ENCODE results near the gene CALML6.

The CALML6 gene

GRCh38 chr1:1914971-1915692 is at the start of gene CALML6:
TSS of gene CALML6 (plus strand) at chr1:1915260. CDS start at chr1:1915281, 21 bp downstream.
- Histone ChIP-seq H3K9me3 (no peaks in the 10 kb centered on the region), H3K4me1 (ENCODE audit: control insufficient read depth in 1 of 2, insufficient read depth in 1 of 2, low read depth in 1 of 2, low read length in 1 of 2) (peaks cover 9 to 21% of the 10 kb centered on the region in 2 experiments), H3K36me3 (no peaks in the 10 kb centered on the region), H3K27me3 (peaks cover 47% of the 10 kb centered on the region), H3K27ac (no peak within 1 kb of the TSS), H3K4me3 (ENCODE audit: low read depth in 1 of 2, low read length in 1 of 2) (no peak within 1 kb of the TSS)
- TF ChIP-seq CTCF (IDR thresholded peaks at IDR 0.05): no peak

- peak overlapping the region; percentile 41 for H3K27ac ChIP-seq
- H3K9me3 ChIP-seq: no peaks in the 10 kb centered on the region
- no peaks in the 10 kb centered on the region for H3K27me3 ChIP-seq
- peaks cover 51 to 66% of the 10 kb centered on the region in 2 experiments for H3K4me1 ChIP-seq (ENCODE audit: control insufficient read depth in 1 of 2, insufficient read depth in 1 of 2, low read depth in 1 of 2, low read length in 1 of 2)
- no peak overlapping the region for H3K4me3 ChIP-seq (ENCODE audit: low read depth in 1 of 2, low read length in 1 of 2)
- TF ChIP-seq CTCF (IDR thresholded peaks at IDR 0.05): no peak
- H3K36me3 ChIP-seq: no peaks in the 10 kb centered on the region
Measured at GRCh38 chr1:1867164-1867563, 47.9 kb upstream of the CALML6 start.

- no peaks in the 10 kb centered on the region for H3K9me3 ChIP-seq
- peak overlapping the region in 1 of 2 experiments; percentile 17 for H3K4me3 ChIP-seq (ENCODE audit: low read depth in 1 of 2, low read length in 1 of 2)
- H3K27ac ChIP-seq: peak overlapping the region; percentile 85
- H3K36me3 ChIP-seq: peaks cover 13% of the 10 kb centered on the region
- no peaks in the 10 kb centered on the region for H3K27me3 ChIP-seq
- peaks cover 33 to 58% of the 10 kb centered on the region in 2 experiments for H3K4me1 ChIP-seq (ENCODE audit: control insufficient read depth in 1 of 2, insufficient read depth in 1 of 2, low read depth in 1 of 2, low read length in 1 of 2)
- no peak for TF ChIP-seq CTCF (IDR thresholded peaks at IDR 0.05)
Measured at GRCh38 chr1:1869469-1869868, 45.6 kb upstream of the CALML6 start.

- Histone ChIP-seq H3K27me3 (no peaks in the 10 kb centered on the region), H3K27ac (peak overlapping the region; percentile 17), H3K4me3 (ENCODE audit: low read depth in 1 of 2, low read length in 1 of 2) (no peak overlapping the region), H3K36me3 (peaks cover 24% of the 10 kb centered on the region), H3K9me3 (no peaks in the 10 kb centered on the region), H3K4me1 (ENCODE audit: control insufficient read depth in 1 of 2, insufficient read depth in 1 of 2, low read depth in 1 of 2, low read length in 1 of 2) (peaks cover 28 to 55% of the 10 kb centered on the region in 2 experiments)
- TF ChIP-seq CTCF (IDR thresholded peaks at IDR 0.05): no peak
Measured at GRCh38 chr1:1872329-1872994, 42.6 kb upstream of the CALML6 start.

- H3K4me3 ChIP-seq (ENCODE audit: low read depth in 1 of 2, low read length in 1 of 2): no peak overlapping the region
- no peaks in the 10 kb centered on the region for H3K27me3 ChIP-seq
- H3K4me1 ChIP-seq (ENCODE audit: control insufficient read depth in 1 of 2, insufficient read depth in 1 of 2, low read depth in 1 of 2, low read length in 1 of 2): peaks cover 28 to 57% of the 10 kb centered on the region in 2 experiments
- H3K36me3 ChIP-seq: peaks cover 24% of the 10 kb centered on the region
- no peaks in the 10 kb centered on the region for H3K9me3 ChIP-seq
- TF ChIP-seq CTCF (IDR thresholded peaks at IDR 0.05): no peak
- peak overlapping the region; percentile 32 for H3K27ac ChIP-seq
Measured at GRCh38 chr1:1873186-1873585, 41.9 kb upstream of the CALML6 start.
